GM12872 (cell line): ENCODE results near the gene HGFAC.

Experiments used
- TF ChIP-seq, protein P1 (sequence below): IDR thresholded peaks from 3 replicates; pipeline ENCODE4 v1.5.1; 2011; ENCODE audit warnings: low read depth, mild to moderate bottlenecking, low read length, moderate library complexity; ENCODE audit not compliant: insufficient read depth

Gene HGFAC

DNA sequence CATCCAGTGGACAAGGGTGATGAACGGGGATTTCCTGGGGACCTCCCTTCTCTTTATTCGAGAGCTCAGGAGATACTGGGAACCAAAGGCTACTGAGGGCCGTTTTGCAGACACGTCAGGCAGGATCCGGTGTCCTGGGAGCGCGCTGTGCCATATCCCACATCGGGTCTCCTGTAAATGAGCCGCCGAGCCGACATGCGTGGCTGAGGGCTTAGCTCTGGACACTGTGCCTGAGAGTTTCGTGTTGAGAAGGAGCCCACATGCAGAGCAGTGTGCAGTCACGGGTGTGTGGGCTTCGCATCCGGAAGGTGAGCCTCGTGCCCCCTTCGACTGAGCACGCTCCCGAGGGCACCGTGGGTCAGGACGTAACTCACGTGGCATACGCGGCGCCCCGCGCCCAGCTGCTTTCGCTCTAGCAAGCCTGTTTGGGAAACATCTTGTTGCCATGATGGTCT is 28.5 kb upstream of the HGFAC start:
- TF ChIP-seq, protein P1, sequence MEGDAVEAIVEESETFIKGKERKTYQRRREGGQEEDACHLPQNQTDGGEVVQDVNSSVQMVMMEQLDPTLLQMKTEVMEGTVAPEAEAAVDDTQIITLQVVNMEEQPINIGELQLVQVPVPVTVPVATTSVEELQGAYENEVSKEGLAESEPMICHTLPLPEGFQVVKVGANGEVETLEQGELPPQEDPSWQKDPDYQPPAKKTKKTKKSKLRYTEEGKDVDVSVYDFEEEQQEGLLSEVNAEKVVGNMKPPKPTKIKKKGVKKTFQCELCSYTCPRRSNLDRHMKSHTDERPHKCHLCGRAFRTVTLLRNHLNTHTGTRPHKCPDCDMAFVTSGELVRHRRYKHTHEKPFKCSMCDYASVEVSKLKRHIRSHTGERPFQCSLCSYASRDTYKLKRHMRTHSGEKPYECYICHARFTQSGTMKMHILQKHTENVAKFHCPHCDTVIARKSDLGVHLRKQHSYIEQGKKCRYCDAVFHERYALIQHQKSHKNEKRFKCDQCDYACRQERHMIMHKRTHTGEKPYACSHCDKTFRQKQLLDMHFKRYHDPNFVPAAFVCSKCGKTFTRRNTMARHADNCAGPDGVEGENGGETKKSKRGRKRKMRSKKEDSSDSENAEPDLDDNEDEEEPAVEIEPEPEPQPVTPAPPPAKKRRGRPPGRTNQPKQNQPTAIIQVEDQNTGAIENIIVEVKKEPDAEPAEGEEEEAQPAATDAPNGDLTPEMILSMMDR, result no peak

DNA sequence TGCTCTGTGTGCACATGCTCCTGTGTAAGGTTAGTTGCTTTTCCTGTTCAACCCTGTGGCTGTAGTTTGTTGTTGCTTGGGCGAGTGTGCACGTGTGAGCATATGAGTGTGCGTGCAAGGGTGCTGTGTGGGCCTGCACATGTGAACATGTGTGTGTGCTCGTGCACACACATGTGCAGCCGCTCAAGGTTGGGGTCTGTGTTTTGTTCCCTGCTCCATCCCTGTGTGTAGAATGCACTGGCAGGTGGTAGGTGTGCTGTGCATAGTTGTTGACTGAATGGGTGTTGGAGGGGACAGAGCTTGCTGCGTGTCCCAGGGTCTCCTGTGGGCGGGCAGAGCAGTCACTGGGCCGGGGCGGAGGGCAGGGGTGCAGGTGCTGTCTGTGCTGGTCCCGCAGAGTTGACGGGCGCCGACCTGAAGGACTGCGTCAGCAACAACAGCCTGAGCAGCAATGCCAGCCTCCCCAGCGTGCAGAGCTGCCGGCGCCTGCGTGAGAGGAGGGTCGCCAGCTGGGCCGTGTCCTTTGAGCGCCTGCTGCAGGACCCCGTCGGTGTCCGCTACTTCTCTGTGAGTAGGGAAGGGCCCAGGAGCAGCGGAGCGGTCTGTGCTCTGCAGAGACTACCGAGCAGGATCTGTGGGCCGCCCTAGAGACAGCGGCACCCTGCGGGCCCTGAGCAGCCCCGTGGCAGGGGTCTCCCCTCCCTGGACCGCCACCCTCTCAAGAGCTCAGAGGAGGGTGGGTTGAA is 27.9 kb upstream of the HGFAC start:
- TF ChIP-seq, protein P1, result no peak

DNA sequence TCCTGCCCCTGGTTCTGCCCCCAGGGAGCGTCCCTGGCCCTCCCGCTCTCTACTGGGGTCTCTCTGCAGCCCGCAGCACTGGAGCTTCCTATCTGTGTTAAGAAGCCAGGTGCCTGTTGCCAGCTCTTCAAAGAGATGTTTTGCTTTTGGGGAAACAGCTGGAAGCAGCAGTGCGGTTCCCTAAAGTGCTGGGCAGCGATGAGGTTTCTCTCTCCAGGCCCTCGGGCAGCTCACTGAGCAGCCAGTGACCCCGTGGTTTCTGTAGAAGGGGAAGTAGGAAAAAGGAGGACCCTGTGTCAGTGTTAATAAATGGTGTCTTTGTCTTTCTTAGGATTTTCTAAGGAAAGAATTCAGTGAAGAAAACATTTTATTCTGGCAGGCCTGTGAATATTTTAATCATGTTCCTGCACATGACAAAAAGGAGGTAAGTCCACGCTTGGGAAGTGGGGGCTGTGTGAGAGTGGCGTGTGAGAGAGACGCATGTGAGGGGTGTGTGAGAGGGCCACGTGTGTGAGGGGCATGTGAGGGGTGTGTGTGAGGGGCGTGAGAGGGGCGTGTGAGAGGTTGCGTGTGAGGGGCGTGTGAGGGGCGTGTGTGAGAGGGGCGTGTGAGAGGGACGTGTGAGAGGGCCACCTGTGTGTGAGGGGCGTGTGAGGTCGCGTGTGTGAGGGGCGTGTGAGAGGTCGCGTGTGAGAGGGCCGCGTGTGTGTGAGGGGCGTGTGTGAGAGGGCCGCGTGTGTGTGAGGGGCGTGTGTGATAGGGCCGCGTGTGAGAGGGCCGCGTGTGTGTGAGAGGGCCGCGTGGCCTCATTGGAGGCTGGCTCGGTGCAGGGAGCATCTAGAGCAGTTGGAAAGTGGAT is 27.1 kb upstream of the HGFAC start:
- TF ChIP-seq, protein P1, result no peak

DNA sequence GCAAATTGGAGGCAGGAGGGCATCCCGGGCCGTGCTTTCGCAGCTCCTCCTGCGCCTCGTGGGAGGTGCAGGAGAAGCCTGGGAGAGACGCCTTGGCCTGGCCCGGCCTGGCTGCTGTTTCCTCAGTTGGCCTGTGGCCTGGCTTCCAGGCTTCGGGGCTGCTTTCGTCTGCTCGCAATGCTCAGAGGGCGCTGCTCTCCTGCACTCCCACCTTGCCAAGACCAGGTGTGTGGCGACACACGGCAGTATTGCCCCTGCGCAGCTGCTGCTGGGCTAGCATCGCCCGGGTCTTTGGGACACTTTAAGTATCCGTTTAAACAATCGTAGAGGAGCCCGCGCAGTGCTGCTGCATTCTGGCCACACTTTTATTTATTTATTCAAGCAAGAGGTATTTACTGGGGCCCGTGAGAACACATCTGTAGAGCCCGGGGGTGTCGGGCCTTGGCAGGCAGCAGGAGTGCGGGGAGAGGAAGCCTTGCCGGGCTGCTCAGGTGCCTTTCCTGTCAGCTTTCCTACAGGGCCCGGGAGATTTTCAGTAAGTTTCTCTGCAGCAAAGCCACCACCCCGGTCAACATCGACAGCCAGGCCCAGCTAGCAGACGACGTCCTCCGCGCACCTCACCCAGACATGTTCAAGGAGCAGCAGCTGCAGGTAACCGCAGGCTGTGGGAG is 26.2 kb upstream of the HGFAC start:
- TF ChIP-seq, protein P1, result no peak

DNA sequence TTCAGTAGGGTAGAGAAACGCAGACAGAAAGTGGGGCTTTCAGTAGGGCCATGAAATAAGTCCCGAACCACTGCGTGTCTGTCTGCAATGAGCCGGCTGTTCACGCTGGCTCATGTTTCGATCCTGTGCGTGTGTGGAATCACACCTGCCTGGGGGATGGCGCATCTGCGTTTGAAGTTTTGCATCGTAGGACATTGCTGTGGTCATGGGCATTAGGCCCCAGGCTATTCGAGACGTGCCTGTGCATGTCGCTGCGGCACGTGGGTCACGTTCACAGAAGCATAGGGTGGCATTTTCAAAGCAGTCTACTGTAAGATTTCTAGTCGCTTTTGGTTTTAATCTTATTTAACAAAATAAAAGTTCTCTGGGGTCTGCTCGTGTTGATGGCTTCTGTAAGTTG is 25.5 kb upstream of the HGFAC start:
- TF ChIP-seq, protein P1, result no peak

DNA sequence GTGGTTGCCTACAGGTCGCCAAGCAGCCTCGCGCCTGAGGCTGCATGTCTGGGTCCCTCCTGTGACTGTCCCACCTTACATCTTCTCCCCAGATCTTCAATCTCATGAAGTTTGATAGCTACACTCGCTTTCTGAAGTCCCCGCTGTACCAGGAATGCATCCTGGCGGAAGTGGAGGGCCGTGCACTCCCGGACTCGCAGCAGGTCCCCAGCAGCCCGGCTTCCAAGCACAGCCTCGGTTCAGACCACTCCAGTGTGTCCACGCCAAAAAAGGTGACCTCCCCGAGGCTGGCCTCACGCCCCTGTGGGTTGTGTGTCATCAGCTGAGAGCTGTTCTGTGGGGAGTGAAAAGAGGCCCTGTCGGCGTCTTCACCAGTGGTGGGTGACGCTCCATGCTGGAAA is 24.9 kb upstream of the HGFAC start:
- TF ChIP-seq, protein P1, result no peak

DNA sequence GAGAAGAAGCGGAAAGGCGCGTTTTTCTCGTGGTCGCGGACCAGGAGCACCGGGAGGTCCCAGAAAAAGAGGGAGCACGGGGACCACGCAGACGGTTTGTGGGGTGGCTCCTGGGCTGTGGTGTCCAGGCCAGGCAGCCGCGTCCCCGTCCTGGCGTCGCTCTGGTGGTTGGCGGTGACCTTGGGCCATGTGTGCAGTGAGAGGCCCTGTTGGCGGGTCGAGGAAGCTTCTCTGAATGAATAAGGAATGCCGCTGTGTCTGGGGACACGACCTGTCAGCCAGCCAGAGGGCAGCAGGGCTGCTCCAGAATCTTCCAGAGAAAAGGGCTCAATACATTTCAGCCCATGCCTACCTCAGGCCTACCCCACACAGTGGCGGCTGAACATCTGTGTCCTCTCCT is 24.3 kb upstream of the HGFAC start:
- TF ChIP-seq, protein P1, result no peak
